Fibroblast of skin of left quadriceps (primary cell): ENCODE measurements around the gene LCLAT1.
"Not testable (repeated sequence)": the region's sequence is repeated elsewhere in the genome, so short reads cannot be mapped to it uniquely, and the experiment has no call there.

Experiments
- DNase-seq, 2 experiments: peaks; one replicate each; pipeline ENCODE4 v3.0.0-alpha.2; 2013; ENCODE audit warnings: low read depth in 2 of 2

LCLAT1 gene

GRCh38 chr2:30454571-30454970 is 7.5 kb downstream of the LCLAT1 start:
- no peak for DNase-seq

GRCh38 chr2:30455114-30455738 is 8.2 kb downstream of the LCLAT1 start:
- DNase-seq, result no peak

DNA sequence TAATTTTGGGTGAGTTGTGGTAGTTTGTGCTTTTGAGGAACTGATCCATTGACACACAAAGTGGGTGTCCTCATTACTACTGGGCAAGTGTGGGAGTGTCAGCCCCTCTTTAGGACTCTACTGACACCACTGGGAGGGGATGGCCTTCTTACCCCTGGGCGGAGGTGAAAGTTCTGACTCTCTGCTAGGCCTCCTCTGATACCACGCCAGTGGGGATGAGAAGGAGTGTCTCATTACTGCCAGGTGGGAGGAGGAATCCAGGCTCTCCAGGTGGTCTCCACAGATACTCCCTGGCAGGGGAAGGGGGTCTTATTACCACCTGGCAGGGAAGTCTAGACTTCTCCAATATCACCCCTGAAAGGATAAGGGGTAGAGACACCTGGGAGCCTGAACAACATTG is 9.1 kb downstream of the LCLAT1 start:
- DNase-seq, result no peak

- DNase-seq, result no peak
Measured at GRCh38 chr2:30456579-30456978, 9.5 kb downstream of the LCLAT1 start.

GRCh38 chr2:30457296-30457695 is 10.2 kb downstream of the LCLAT1 start:
- no peak for DNase-seq

- no peak for DNase-seq
Measured at GRCh38 chr2:30459140-30459539, 12.1 kb downstream of the LCLAT1 start.

- no peak for DNase-seq
Measured at GRCh38 chr2:30462131-30462857, 15.2 kb downstream of the LCLAT1 start.

- no peak for DNase-seq
Measured at GRCh38 chr2:30463535-30463934, 16.5 kb downstream of the LCLAT1 start.

DNA sequence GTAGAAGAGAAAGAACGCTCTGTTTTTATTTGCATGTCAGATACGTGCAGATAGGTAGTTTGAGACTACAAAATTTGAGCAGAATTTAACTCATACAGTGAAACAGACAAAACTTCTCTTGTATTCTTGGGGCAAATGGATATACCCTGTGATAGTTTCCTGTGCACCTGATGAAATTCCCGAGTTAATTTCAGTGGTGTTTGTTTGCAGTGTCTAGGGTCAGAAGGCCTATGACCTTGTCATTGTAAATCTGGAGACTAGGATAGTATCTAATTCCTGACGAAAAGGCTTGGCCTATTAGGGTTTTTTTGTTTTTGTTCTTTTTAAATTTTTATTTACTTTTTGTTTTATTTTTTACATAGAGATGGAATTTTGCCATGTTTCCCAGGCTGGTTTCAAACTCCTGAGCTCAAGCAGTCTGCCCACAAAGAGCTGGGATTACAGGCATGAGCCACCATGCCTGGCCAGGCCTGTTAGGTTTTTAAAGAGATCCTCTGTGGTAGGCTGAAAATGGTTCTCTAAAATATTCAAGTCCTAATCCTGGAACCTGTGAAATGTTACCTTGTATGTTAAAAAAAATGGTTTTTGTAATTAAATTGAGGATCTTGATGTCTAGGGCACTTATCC is 17.6 kb downstream of the LCLAT1 start:
- no peak for DNase-seq

GRCh38 chr2:30465171-30465545 is 18.1 kb downstream of the LCLAT1 start:
- DNase-seq, result no peak

DNA sequence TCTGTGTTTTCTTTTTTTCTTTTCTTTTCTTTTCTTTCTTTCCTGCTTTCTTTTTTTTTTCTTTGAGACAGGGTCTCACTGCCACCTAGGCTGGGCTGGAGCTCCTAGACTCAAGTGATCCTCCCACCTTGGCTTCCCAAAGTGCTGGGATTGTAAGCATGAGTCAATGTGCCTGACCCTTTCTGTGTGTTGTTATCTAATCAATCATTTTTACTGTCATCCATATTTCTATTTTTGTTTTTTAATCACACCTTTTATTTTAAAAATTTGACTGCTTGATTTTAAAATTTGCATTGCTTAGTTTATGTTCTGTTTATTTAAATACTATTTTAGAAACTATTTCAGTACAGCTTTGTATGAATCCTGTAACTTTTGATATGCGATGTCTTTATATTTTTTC is 19.2 kb downstream of the LCLAT1 start:
- no peak for DNase-seq

- not testable (repeated sequence) for DNase-seq
Measured at GRCh38 chr2:30467062-30467826, 20.2 kb downstream of the LCLAT1 start.

- DNase-seq, result no peak
Measured at GRCh38 chr2:30470426-30470825, 23.4 kb downstream of the LCLAT1 start.

DNA sequence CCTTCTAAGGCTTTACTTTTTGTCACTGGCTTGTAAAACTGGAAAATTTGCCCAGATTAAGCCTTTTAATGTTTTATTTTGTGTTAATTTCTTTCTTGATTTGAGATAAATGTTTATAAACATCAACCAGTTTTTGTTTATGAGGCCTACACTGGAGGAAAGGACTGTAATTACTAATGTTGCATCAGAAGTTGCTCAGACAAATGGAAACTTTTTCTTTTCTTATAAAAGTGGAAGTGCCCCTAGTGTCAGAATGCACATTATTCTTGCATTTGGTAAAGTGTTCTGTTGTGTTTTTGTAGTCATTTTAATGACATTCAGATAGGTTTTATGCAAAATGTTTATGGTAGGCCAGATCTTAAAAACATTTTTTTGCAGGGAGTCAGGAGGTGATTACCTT is 25.3 kb downstream of the LCLAT1 start:
- no peak for DNase-seq

- no peak for DNase-seq
Measured at GRCh38 chr2:30475542-30475941, 28.5 kb downstream of the LCLAT1 start.

GRCh38 chr2:30476636-30477035 is 29.6 kb downstream of the LCLAT1 start:
- no peak for DNase-seq

GRCh38 chr2:30480703-30481322 is 33.8 kb downstream of the LCLAT1 start:
- DNase-seq, result no peak

DNA sequence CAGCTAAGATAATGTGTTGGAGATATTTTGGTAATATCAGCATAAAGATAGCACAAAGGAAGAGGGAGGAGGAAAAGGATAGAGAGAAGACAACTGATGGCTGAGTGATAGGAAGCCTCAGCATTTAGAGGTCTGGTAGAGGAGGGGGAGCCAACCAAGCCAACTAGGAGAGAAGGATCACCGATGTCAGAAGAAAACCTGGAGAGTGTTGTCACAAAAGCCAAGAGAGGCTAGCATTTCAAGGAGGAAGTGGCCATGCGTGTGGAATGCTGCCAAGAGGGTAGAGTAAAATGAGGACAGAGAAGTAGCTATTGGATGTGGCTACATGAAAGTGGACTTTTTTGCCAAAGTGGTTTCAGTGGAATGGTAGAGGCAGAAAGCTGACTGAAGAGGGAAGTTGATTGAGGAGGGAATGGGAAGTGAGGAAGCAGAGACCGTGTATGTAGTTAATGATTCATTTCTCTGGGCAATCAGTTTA is 34.3 kb downstream of the LCLAT1 start:
- DNase-seq, result no peak

GRCh38 chr2:30482011-30482410 is 35.0 kb downstream of the LCLAT1 start:
- DNase-seq, result no peak

DNA sequence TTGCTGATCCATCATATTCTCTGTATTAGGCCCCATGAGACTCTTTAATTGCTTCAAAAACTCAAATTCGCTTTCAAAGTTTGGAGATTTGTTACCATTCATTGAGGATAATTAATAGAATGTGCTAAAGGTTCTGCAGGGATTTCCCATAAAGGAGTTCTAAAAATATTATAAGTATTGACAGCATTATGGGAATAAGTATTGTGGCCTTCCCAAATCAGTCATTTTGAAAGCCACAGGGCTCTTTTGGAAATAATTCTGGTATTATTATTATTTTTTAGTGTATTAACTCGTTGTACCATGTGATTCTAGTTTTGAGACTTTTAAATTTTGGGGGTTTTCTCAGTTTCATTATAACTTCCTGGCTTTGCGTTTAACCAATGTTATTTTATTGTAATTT is 37.1 kb downstream of the LCLAT1 start:
- DNase-seq, result no peak

- DNase-seq, result no peak
Measured at GRCh38 chr2:30484995-30485394, 37.9 kb downstream of the LCLAT1 start.

DNA sequence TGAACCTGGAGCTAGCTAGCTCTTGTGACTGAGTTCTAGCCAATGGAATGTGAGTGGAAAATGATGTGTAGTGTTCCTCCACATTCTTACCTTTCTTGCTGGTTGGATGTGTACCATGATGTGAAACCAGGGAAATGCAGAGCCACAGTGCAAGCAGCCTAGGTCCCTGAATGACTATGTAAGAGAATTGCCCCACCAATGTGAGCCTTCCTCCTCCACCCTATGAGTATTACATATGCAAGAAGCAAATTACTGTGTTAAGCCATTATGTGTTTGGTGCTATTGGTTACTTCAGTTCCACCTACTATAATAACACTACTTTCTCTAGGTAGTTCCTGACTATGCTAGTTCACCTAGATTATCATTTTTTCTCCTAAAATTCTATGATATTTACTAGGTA is 39.6 kb downstream of the LCLAT1 start:
- no peak for DNase-seq
